GM19240 (cell line): ENCODE measurements around the gene DHX30.
"Not testable (repeated sequence)": the region's sequence is repeated elsewhere in the genome, so short reads cannot be mapped to it uniquely, and the experiment has no call there.

Source experiments
- DNase-seq: peaks from one replicate; pipeline ENCODE4 v3.0.0; 2011; ENCODE audit warnings: low spot score; ENCODE audit not compliant: insufficient read length

DHX30 gene

GRCh38 chr3:47802734-47803479 is at the start of gene DHX30:
Gene DHX30 (plus strand): TSS chr3:47803138. CDS start chr3:47810684, 7,546 bp downstream.
- peak; percentile 88 for DNase-seq

GRCh38 chr3:47758261-47759025 is 44.5 kb upstream of the DHX30 start:
- DNase-seq: no peak

GRCh38 chr3:47760207-47760606 is 42.7 kb upstream of the DHX30 start:
- DNase-seq: not testable (repeated sequence)

- DNase-seq: no peak
Measured at GRCh38 chr3:47761046-47761445, 41.9 kb upstream of the DHX30 start.

- DNase-seq: no peak
Measured at GRCh38 chr3:47762233-47762632, 40.7 kb upstream of the DHX30 start.

- no peak for DNase-seq
Measured at GRCh38 chr3:47766186-47766585, 36.8 kb upstream of the DHX30 start.

GRCh38 chr3:47772047-47772446 is 30.9 kb upstream of the DHX30 start:
- no peak for DNase-seq

- no peak for DNase-seq
Measured at GRCh38 chr3:47772788-47773187, 30.1 kb upstream of the DHX30 start.

- DNase-seq: no peak
Measured at GRCh38 chr3:47778746-47779145, 24.2 kb upstream of the DHX30 start.

GRCh38 chr3:47780741-47781684 is 21.9 kb upstream of the DHX30 start:
- DNase-seq: no peak

GRCh38 chr3:47781685-47782445 is 21.1 kb upstream of the DHX30 start, which contains the start of gene SMARCC1:
Gene SMARCC1 (minus strand): TSS chr3:47781893. CDS start chr3:47781797, 96 bp downstream.
- DNase-seq: peak; percentile 89

- no peak for DNase-seq
Measured at GRCh38 chr3:47782446-47783308, 20.3 kb upstream of the DHX30 start.

- no peak for DNase-seq
Measured at GRCh38 chr3:47783673-47784072, 19.3 kb upstream of the DHX30 start.

- no peak for DNase-seq
Measured at GRCh38 chr3:47791193-47791855, 11.6 kb upstream of the DHX30 start.

- DNase-seq: no peak
Measured at GRCh38 chr3:47792699-47793098, 10.2 kb upstream of the DHX30 start.

- no peak for DNase-seq
Measured at GRCh38 chr3:47794544-47794943, 8.4 kb upstream of the DHX30 start.

- no peak for DNase-seq
Measured at GRCh38 chr3:47799733-47800132, 3.2 kb upstream of the DHX30 start.

- DNase-seq: no peak
Measured at GRCh38 chr3:47803480-47804025, 615 bp downstream of the DHX30 start.

GRCh38 chr3:47804577-47804976 is 1.6 kb downstream of the DHX30 start:
- DNase-seq: no peak
